GM12864 (cell line): ENCODE data around the gene KLHL5.

Source experiments
- DNase-seq: peaks from one replicate; pipeline ENCODE4 v3.0.0-alpha.2; 2011; ENCODE audit warnings: low read depth
- H3K4me3 ChIP-seq: 2 replicates; pipeline ENCODE4 v1.5.1; 2011; ENCODE audit warnings: mild to moderate bottlenecking, low read depth, low read length, control low read depth
- CTCF ChIP-seq: IDR thresholded peaks from 2 replicates; pipeline ENCODE4 v1.5.1; 2011; ENCODE audit warnings: low read depth, mild to moderate bottlenecking, moderate library complexity, low read length, control low read depth, inconsistent platforms; ENCODE audit errors: missing control alignments

KLHL5 gene

DNA sequence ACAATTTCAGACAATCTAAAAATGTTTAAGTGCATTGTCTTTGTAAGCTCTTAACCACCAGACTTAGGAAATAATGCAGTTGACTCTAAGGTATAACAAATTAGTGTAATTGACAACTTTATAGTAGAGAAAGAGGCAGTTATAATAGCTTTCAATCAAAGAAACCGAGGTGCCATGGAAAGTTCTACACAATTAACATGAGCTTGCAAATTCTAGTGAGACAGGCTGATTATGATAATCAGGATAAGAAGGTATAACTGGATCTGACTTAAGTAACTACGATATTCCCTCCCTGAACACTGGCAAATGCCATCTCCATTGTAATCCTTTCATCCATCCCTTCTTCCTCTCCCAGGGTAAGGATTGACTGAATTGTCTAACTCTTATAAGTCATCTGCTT lies 11.4 kb upstream of the KLHL5 start:
- DNase-seq, result no peak
- H3K4me3 ChIP-seq, result no peak overlapping the region
- no peak for TF ChIP-seq CTCF

- no peak overlapping the region for H3K4me3 ChIP-seq
- no peak for DNase-seq
- TF ChIP-seq CTCF, result no peak
Observed at GRCh38 chr4:39051492-39051891, 10.5 kb upstream of the KLHL5 start.

DNA sequence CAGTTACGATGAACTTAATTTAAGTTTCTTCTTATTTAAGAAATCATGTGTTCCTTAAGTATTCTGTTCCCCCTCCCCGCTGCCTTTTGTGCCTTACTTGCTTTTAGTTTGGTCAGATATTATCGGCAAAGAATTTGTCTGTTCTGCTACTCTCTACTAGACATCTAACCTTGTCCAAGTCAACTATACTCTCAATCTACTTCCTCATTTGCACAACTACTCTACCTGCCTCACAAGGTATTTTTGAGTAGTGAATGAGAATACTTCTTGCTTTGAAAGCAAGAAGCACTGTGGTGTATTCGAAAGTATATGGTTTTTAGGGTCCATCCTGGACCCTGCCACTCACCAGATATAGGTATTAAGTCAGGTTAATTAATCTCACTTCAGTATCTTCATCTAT lies 8.0 kb upstream of the KLHL5 start:
- DNase-seq, result no peak
- no peak overlapping the region for H3K4me3 ChIP-seq
- TF ChIP-seq CTCF, result no peak

DNA sequence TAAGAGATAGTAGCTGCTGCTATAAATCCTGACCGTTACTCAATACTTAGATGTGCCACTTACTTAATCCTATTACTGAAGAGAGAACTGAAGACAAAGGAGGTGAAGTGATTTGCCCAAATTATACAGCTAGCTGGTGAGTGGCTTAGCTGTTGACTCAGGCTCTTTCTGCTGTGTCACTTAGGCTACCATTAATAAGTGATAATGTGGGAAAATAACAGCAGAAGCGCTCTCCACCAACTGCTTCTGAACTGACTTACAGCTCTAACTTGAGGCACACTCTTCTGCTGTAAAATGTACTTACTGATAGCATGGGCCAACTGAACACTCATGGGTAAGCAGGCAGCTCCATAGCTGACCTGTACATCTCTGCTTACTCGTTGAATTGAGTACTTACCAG lies 7.5 kb upstream of the KLHL5 start:
- no peak for TF ChIP-seq CTCF
- no peak overlapping the region for H3K4me3 ChIP-seq
- DNase-seq, result no peak

DNA sequence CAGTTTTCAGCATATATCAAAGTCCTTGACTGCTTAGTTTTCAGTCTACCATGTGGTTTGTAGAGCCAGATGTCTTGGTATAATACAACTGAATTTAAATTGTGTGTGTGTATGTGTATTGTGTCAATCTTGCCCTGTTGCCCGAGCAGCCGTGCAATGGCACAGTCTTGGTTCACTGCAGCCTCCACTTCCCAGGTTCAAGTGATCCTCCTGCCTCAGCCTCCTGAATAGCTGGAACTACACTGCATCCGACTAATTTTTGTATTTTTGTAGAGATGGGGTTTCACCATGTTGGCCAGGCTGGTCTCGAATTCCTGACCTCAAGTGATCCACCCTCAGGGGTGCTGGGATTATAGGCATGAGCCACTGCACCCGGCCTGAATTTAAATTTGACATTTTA lies 6.0 kb upstream of the KLHL5 start:
- H3K4me3 ChIP-seq, result no peak overlapping the region
- no peak for TF ChIP-seq CTCF
- DNase-seq, result no peak

DNA sequence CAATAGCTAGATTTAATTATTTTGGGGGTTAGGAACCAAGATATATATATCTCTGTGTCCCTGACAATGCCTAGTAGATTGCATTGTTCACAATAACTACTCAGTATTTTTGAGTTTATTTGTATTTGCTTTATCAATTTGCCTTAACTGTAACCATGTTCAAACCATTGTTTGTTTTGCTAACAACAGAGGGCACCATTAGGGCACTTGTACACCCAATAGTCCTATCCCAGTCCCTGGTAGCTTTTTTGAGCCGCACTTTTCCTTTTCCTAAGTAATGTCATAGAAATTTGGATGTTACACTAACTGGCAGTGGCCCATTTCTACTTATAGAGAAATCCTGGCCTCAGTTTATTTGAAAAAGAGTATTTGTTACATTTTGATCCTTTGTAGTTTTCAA lies 575 bp upstream of the KLHL5 start:
- DNase-seq, result no peak
- TF ChIP-seq CTCF, result no peak
- H3K4me3 ChIP-seq, result no peak overlapping the region

DNA sequence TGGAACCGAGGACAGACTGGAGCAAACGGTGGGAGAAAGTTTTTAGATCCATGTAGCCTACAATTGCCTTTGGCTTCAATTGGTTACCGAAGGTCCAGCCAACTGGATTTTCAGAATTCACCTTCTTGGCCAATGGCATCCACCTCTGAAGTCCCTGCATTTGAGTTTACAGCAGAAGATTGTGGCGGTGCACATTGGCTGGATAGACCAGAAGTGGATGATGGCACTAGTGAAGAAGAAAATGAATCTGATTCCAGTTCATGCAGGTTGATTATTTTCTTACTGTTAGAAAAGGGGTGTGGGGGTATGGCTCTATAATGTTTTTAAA lies 702 bp downstream of the KLHL5 start:
- no peak for DNase-seq
- TF ChIP-seq CTCF, result no peak
- no peak overlapping the region for H3K4me3 ChIP-seq
